HG02571 (cell line): Measurements from ENCODE around the gene MSI2.

ENCODE experiments used
- ATAC-seq: cut with Tn5 transposase; IDR thresholded peaks from one replicate; pipeline ENCODE4 v1.9.1; 2021; ENCODE audit warnings: mild to moderate bottlenecking, moderate library complexity; ENCODE audit not compliant: unreplicated experiment

MSI2 gene

GRCh38 chr17:57363580-57363979 is 107.3 kb downstream of the MSI2 start:
- ATAC-seq: no peak

GRCh38 chr17:57363998-57364643 is 107.8 kb downstream of the MSI2 start:
- no peak for ATAC-seq

GRCh38 chr17:57365420-57365819 is 109.1 kb downstream of the MSI2 start:
- ATAC-seq: no peak

- ATAC-seq: no peak
These were observed 109.8 kb downstream of the MSI2 start for GRCh38 chr17:57366177-57366557.

GRCh38 chr17:57366558-57367351 is 110.4 kb downstream of the MSI2 start:
- ATAC-seq: no peak

- no peak for ATAC-seq
These were observed 112.5 kb downstream of the MSI2 start for GRCh38 chr17:57368637-57369336.

GRCh38 chr17:57369509-57369945 is 113.2 kb downstream of the MSI2 start:
- no peak for ATAC-seq

- ATAC-seq: no peak
These were observed 113.8 kb downstream of the MSI2 start for GRCh38 chr17:57370037-57370581.

- no peak for ATAC-seq
These were observed 114.3 kb downstream of the MSI2 start for GRCh38 chr17:57370619-57371018.

- no peak for ATAC-seq
These were observed 115.8 kb downstream of the MSI2 start for GRCh38 chr17:57372156-57372555.

GRCh38 chr17:57373048-57373447 is 116.7 kb downstream of the MSI2 start:
- no peak for ATAC-seq

- ATAC-seq: no peak
These were observed 117.4 kb downstream of the MSI2 start for GRCh38 chr17:57373756-57374155.

GRCh38 chr17:57375040-57375769 is 118.9 kb downstream of the MSI2 start:
- no peak for ATAC-seq

- no peak for ATAC-seq
These were observed 119.5 kb downstream of the MSI2 start for GRCh38 chr17:57375770-57376225.

GRCh38 chr17:57377094-57377493 is 120.8 kb downstream of the MSI2 start:
- no peak for ATAC-seq

- ATAC-seq: no peak
These were observed 123.0 kb downstream of the MSI2 start for GRCh38 chr17:57379237-57379894.

- ATAC-seq: no peak
These were observed 123.6 kb downstream of the MSI2 start for GRCh38 chr17:57379895-57380434.

- no peak for ATAC-seq
These were observed 125.2 kb downstream of the MSI2 start for GRCh38 chr17:57381498-57381897.

GRCh38 chr17:57384219-57384618 is 127.9 kb downstream of the MSI2 start:
- no peak for ATAC-seq

GRCh38 chr17:57385975-57386374 is 129.7 kb downstream of the MSI2 start:
- no peak for ATAC-seq
